Breast epithelium (tissue), 3 donors: ENCODE measurements around the gene NUDT16.

Source experiments
- POLR2A ChIP-seq: fragments of 450-650 bp; IDR thresholded peaks from one replicate; pipeline ENCODE4 v1.6.1; 2016; ENCODE audit warnings: antibody characterized with exemption, mild to moderate bottlenecking, moderate library complexity
- POLR2AphosphoS5 ChIP-seq, 3 donors: sonication (generic); formaldehyde crosslinking; IDR thresholded peaks; one replicate each; pipeline ENCODE4 v1.6.1; 2017; ENCODE audit warnings: antibody characterized with exemption in 3 of 3
- TF ChIP-seq, protein P1 (sequence below), 3 donors: fragments of 450-650 bp; IDR thresholded peaks; one replicate each; pipeline ENCODE4 v1.5.1; 2016 to 2017; ENCODE audit warnings: antibody characterized with exemption in 3 of 3, mild to moderate bottlenecking in 3 of 3, moderate library complexity in 3 of 3

GRCh38 chr3:131388490-131388799 is 6.9 kb downstream of the NUDT16 start:
- TF ChIP-seq, protein P1, sequence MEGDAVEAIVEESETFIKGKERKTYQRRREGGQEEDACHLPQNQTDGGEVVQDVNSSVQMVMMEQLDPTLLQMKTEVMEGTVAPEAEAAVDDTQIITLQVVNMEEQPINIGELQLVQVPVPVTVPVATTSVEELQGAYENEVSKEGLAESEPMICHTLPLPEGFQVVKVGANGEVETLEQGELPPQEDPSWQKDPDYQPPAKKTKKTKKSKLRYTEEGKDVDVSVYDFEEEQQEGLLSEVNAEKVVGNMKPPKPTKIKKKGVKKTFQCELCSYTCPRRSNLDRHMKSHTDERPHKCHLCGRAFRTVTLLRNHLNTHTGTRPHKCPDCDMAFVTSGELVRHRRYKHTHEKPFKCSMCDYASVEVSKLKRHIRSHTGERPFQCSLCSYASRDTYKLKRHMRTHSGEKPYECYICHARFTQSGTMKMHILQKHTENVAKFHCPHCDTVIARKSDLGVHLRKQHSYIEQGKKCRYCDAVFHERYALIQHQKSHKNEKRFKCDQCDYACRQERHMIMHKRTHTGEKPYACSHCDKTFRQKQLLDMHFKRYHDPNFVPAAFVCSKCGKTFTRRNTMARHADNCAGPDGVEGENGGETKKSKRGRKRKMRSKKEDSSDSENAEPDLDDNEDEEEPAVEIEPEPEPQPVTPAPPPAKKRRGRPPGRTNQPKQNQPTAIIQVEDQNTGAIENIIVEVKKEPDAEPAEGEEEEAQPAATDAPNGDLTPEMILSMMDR (IDR thresholded peaks at IDR 0.05), result no peak
- TF ChIP-seq POLR2A, result no peak
- no peak for TF ChIP-seq POLR2AphosphoS5 (IDR thresholded peaks at IDR 0.05)
